ENCODE measurements around the gene LLGL1.

LLGL1 gene

DNA sequence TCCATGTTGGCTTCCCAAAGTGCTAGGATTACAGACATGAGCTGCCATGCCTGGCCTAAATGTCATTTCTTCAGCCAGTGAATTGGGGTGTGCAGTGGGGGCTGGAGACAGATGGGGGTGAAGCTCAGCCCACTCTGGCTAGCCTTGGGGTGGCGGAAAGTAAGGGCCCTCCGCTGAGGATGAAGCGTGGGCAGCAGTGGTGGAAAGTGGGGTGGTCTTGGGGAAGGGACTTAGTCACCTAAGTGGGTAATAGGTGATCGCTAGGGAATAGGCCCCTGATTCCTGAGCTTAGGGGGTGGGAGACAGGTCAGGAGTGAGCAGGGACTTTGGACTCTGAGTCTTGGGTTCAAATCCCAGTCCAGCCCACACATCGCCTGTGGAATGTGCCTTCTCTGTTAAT, 2.2 kb downstream of the LLGL1 start:
- in situ Hi-C loops (cut with MboI; ENCODE audit: low sequenced_read_pairs, unreplicated experiment) = no loop called here

DNA sequence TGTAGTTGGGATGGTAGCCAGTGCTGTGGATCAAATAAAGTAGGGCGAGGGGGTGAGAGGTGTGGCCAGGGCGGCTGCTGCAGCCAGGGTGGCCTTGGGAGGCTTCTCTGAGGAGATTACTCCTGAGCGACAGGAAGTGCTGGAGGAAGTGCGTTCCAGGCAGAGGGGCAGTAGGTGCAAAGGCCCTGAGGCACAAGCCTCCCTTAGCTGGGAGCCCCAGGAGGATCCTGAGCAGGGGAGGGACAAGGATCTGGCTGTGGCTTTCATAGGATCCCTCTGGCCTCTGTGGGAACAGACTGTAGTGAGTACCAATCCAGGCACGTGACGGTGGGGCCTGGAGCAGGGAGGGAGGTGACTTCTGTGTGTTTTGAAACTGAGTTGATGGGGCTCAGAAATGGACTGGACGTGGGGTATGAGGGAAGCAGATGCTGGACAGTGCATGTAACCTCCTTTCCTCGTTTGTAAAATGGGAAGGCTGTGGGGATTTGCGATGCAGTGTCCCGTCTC, 2.8 kb downstream of the LLGL1 start:
- DNase-seq (ENCODE audit: low spot score) = no peak
- TF ChIP-seq, protein P1, sequence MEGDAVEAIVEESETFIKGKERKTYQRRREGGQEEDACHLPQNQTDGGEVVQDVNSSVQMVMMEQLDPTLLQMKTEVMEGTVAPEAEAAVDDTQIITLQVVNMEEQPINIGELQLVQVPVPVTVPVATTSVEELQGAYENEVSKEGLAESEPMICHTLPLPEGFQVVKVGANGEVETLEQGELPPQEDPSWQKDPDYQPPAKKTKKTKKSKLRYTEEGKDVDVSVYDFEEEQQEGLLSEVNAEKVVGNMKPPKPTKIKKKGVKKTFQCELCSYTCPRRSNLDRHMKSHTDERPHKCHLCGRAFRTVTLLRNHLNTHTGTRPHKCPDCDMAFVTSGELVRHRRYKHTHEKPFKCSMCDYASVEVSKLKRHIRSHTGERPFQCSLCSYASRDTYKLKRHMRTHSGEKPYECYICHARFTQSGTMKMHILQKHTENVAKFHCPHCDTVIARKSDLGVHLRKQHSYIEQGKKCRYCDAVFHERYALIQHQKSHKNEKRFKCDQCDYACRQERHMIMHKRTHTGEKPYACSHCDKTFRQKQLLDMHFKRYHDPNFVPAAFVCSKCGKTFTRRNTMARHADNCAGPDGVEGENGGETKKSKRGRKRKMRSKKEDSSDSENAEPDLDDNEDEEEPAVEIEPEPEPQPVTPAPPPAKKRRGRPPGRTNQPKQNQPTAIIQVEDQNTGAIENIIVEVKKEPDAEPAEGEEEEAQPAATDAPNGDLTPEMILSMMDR (IDR thresholded peaks at IDR 0.05; ENCODE audit: borderline replicate concordance, control extremely low read depth, extremely low read depth, insufficient read depth, missing control alignments) = no peak
- in situ Hi-C loops (cut with MboI; ENCODE audit: low sequenced_read_pairs, unreplicated experiment) = no loop called here

More for the DNA sequence above, 2.2 kb downstream of the LLGL1 start:
- DNase-seq (ENCODE audit: low spot score) = no peak
- TF ChIP-seq, protein P1 (IDR thresholded peaks at IDR 0.05; ENCODE audit: borderline replicate concordance, control extremely low read depth, extremely low read depth, insufficient read depth, missing control alignments) = no peak

DNA sequence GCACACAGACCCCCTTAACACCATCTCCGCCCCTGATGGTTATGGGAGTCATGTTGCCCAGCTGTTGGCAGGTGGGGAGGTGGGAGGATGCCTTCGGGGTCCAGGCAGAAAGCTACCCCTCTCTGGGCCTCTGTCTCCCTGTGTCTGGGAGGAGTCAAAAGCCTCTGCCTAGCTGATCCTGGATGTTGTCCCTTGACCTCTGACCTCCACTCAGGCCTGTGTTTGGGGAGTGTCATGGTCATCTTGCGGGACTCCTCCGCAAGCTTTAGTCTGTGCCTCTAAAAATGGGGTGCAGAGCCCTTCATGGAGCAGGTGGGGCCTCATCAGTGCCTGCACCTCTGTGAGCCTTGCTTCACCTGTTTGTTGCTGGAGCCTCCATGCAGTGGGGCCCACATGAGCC, 3.8 kb downstream of the LLGL1 start:
- in situ Hi-C loops (cut with MboI; ENCODE audit: low sequenced_read_pairs, unreplicated experiment) = no loop called here
- no peak for DNase-seq (ENCODE audit: low spot score)

DNA sequence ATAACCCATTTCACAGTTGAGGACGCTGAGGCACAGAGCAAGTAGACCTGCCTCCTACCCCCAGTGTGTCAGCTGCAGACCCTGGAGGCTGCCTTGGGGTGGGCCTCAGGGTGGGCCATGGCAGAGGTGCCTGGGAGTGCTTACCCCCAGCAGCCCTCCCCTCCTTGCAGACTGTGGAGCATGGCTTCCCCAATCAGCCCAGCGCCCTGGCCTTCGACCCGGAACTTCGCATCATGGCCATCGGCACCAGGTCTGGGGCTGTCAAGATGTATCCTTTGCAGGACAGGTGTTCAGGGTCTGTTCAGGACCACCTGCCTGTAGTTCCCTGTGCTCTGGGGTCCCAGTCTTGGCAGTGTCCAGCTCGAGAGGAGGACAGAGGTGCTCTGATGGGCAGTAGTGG, 4.3 kb downstream of the LLGL1 start:
- TF ChIP-seq, protein P1 (IDR thresholded peaks at IDR 0.05; ENCODE audit: borderline replicate concordance, control extremely low read depth, extremely low read depth, insufficient read depth, missing control alignments) = no peak
- in situ Hi-C loops (cut with MboI; ENCODE audit: low sequenced_read_pairs, unreplicated experiment) = no loop called here
- no peak for DNase-seq (ENCODE audit: low spot score)

More for the DNA sequence above, 3.8 kb downstream of the LLGL1 start:
- TF ChIP-seq, protein P1 (IDR thresholded peaks at IDR 0.05; ENCODE audit: borderline replicate concordance, control extremely low read depth, extremely low read depth, insufficient read depth, missing control alignments) = no peak

DNA sequence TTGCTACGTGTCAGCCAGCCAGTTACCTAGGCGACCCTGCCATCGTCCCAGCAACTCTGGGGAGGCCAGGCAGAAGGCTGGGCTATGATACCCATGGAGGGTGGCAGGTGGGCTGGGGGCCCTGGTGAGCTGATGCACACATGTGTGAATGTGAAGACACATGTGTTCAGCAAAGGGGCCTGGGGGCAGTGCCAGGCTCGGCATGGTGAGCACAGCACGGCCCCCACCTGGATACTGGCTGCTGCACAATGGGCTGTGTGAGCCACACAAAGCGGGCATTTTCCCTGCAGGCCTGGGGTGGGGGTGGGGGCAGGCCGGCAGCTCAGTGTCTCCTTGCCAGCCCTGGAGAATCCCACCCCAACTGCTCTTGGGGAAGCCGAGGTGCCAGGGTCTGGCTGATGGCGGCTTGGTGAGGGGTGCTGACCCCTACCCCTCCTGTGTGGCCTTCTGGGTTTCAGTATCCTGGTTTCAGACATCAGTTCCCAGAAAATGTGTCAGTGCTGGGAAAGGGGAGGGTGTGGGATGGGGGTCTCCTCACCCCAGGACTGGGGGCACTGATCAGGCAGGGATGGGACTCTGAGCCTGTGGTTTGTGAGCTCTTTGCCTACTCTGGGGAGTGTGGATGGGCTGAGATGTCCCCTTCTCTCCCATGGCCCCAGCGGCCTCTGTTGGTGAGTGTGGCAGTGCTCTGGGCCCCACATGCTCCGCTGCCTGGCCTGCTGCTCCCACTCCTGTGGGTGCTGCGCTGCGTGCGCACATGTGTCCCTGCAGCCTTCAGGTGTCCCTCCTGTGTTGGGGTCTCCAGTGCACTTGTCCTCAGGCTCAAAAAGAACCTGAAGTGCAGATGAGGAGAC, 5.1 kb downstream of the LLGL1 start:
- in situ Hi-C loops (cut with MboI; ENCODE audit: low sequenced_read_pairs, unreplicated experiment) = no loop called here
- no peak for DNase-seq (ENCODE audit: low spot score)
- TF ChIP-seq, protein P1 (IDR thresholded peaks at IDR 0.05; ENCODE audit: borderline replicate concordance, control extremely low read depth, extremely low read depth, insufficient read depth, missing control alignments) = no peak

DNA sequence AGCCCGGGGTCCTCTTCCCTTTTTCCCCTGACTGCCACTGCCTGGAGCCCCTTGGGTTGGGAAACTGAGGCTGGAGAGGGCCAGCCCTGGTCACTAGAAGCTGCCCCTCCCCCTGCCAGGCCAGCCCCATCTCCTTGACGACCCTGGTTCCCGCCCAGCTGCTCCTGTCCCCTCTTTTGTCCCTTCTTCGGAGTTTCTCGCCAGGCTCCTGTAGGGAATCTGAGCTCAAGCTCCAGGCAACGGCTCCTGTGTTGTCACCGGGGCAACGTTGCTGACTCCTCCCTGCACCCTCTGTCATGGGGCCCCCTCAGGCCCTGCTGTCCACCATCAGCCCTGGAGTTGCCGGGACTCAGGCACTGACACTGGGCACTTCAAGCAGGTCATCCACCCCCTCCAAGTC, 5.7 kb downstream of the LLGL1 start:
- TF ChIP-seq, protein P1 (IDR thresholded peaks at IDR 0.05; ENCODE audit: borderline replicate concordance, control extremely low read depth, extremely low read depth, insufficient read depth, missing control alignments) = no peak
- no peak for DNase-seq (ENCODE audit: low spot score)
- in situ Hi-C loops (cut with MboI; ENCODE audit: low sequenced_read_pairs, unreplicated experiment) = no loop called here

Measured in GM13976 (cell line).